Left lobe of liver (tissue), 2 donors: ENCODE data around the gene KATNAL1. TPM values are rescaled to one million over a fixed set of nuclear protein-coding genes. Genes with fewer than 3 reads are reported as not detected.
"Not testable (repeated sequence)": the region's sequence is repeated elsewhere in the genome, so short reads cannot be mapped to it uniquely, and the experiment has no call there.

Experiments
- ATAC-seq: fragments of 200-7000 bp; cut with Tn5 transposase; one replicate; pipeline ENCODE4 v1.9.1; 2020; ENCODE audit warnings: mild to moderate bottlenecking, moderate library complexity
- DNase-seq: peaks from one replicate; pipeline ENCODE4 v3.0.0-alpha.2; 2020; ENCODE audit warnings: low spot score
- total RNA-seq: library from RNA; stranded (reverse); gene quantifications from one replicate; pipeline ENCODE4 v1.2.1, GENCODE V29; 2021
- donor health status: DM: no; HTN: no; CAD: no; lungs with moderate emphysema.
- donor health status: DM: no; HTN: yes; CAD: no.

The KATNAL1 gene
- total RNA-seq, 1 donor from 2014 or later = 7.7 TPM

- DNase-seq = no peak
- no peak for ATAC-seq
These were observed 82.6 kb downstream of the KATNAL1 start for GRCh38 chr13:30224732-30225131.

GRCh38 chr13:30222254-30222653 lies 85.1 kb downstream of the KATNAL1 start:
- DNase-seq (no peak), ATAC-seq (no peak)

- DNase-seq (no peak), ATAC-seq (peak; percentile 48)
These were observed 91.2 kb downstream of the KATNAL1 start for GRCh38 chr13:30216111-30216510.

- DNase-seq = no peak
- no peak for ATAC-seq
These were observed 95.1 kb downstream of the KATNAL1 start for GRCh38 chr13:30212256-30212655.

- ATAC-seq (no peak), DNase-seq (no peak)
These were observed 95.6 kb downstream of the KATNAL1 start for GRCh38 chr13:30211745-30212144.

- no peak for ATAC-seq
- no peak for DNase-seq
These were observed 102.8 kb downstream of the KATNAL1 start for GRCh38 chr13:30204564-30204963.

GRCh38 chr13:30196025-30196424 lies 111.3 kb downstream of the KATNAL1 start:
- DNase-seq (no peak), ATAC-seq (no peak)

- ATAC-seq = no peak
- no peak for DNase-seq
These were observed 112.4 kb downstream of the KATNAL1 start for GRCh38 chr13:30194906-30195305.

GRCh38 chr13:30193279-30194234 lies 113.8 kb downstream of the KATNAL1 start:
- no peak for DNase-seq
- ATAC-seq = no peak

- ATAC-seq = no peak
- DNase-seq = no peak
These were observed 114.8 kb downstream of the KATNAL1 start for GRCh38 chr13:30192320-30193093.

- no peak for DNase-seq
These were observed 115.8 kb downstream of the KATNAL1 start for GRCh38 chr13:30191491-30192100.

GRCh38 chr13:30186634-30187415 lies 120.5 kb downstream of the KATNAL1 start:
- DNase-seq = no peak
- no peak for ATAC-seq

More at GRCh38 chr13:30191491-30192100, 115.8 kb downstream of the KATNAL1 start:
- peak; percentile 46 for ATAC-seq

- ATAC-seq = no peak
- no peak for DNase-seq
These were observed 125.3 kb downstream of the KATNAL1 start for GRCh38 chr13:30181888-30182651.

GRCh38 chr13:30179597-30180276 lies 127.6 kb downstream of the KATNAL1 start:
- DNase-seq = no peak
- ATAC-seq = no peak

- no peak for DNase-seq
- ATAC-seq = no peak
These were observed 128.4 kb downstream of the KATNAL1 start for GRCh38 chr13:30178976-30179375.

GRCh38 chr13:30175166-30175565 lies 132.2 kb downstream of the KATNAL1 start:
- ATAC-seq = no peak
- DNase-seq = no peak

GRCh38 chr13:30174250-30174649 lies 133.1 kb downstream of the KATNAL1 start:
- not testable (repeated sequence) for DNase-seq, ATAC-seq

GRCh38 chr13:30173303-30173610 lies 134.1 kb downstream of the KATNAL1 start:
- ATAC-seq = no peak

GRCh38 chr13:30172593-30173302 lies 134.6 kb downstream of the KATNAL1 start:
- DNase-seq (no peak), ATAC-seq (no peak)

More at GRCh38 chr13:30173303-30173610, 134.1 kb downstream of the KATNAL1 start:
- no peak for DNase-seq
